B cell (primary cell): ENCODE data around the gene CDKN2AIPNL. TPM values are rescaled to one million over a fixed set of nuclear protein-coding genes. Genes with fewer than 3 reads are reported as not detected.

Experiments
- ATAC-seq: fragments of 200-7000 bp; cut with Tn5 transposase; one replicate; pipeline ENCODE4 v1.10.0; 2021; ENCODE audit warnings: low read depth, mild to moderate bottlenecking, moderate number of reproducible peaks, moderate library complexity
- CTCF ChIA-PET: fragments of 350-600 bp; sonication (Branson Sonifier 250); formaldehyde crosslinking; loops from one replicate; lab custom pipeline; 2021; ENCODE audit warnings: antibody characterized with exemption, inconsistent platforms; lab: Charles Lee
- POLR2A ChIA-PET: fragments of 350-600 bp; sonication (Branson Sonifier 250); formaldehyde crosslinking; loops from one replicate; lab custom pipeline; 2021; ENCODE audit warnings: antibody characterized with exemption; lab: Charles Lee
- DNase-seq: peaks from one replicate; pipeline ENCODE4 v3.0.0; 2013
- H2AFZ ChIP-seq: 2 replicates; pipeline ENCODE4 v1.6.1; 2012; ENCODE audit warnings: mild to moderate bottlenecking, low read depth, low read length; ENCODE audit not compliant: insufficient read depth, poor library complexity, severe bottlenecking
- H3K27ac ChIP-seq, 2 donors: 1 replicate in 1 of 2; 2 replicates in 1 of 2; pipeline ENCODE4 v1.5.1; 2012 to 2013; ENCODE audit warnings: low read length in 2 of 2, mild to moderate bottlenecking in 2 of 2, moderate library complexity in 1 of 2
- H3K27me3 ChIP-seq, 4 experiments: fragments of 200-600 bp in 1 of 4; sonication (generic) in 1 of 4; replicated peaks in 1 of 4; 1 replicate in 2 of 4; 2 replicates in 2 of 4; pipeline versions ENCODE4 v1.6.1 to v1.7.0; 2013 to 2016; ENCODE audit warnings: low read length in 3 of 4, mild to moderate bottlenecking in 2 of 4, mixed read lengths in 1 of 4, moderate library complexity in 1 of 4; ENCODE audit not compliant: insufficient read depth in 4 of 4, control insufficient read depth in 3 of 4; ENCODE audit errors: control extremely low read depth in 1 of 4
- H3K36me3 ChIP-seq, 2 experiments: replicated peaks in 1 of 2; 1 replicate in 1 of 2; 2 replicates in 1 of 2; pipeline versions ENCODE4 v1.6.1 to v1.7.1; 2013; ENCODE audit warnings: low read length in 1 of 2; ENCODE audit not compliant: insufficient read depth in 2 of 2, control insufficient read depth in 1 of 2; ENCODE audit errors: control extremely low read depth in 1 of 2, extremely low read depth in 1 of 2
- H3K4me1 ChIP-seq, 2 donors: fragments of 200-600 bp in 1 of 2; sonication (generic) in 1 of 2; 1 replicate in 1 of 2; 2 replicates in 1 of 2; pipeline versions ENCODE4 v1.5.1 to v1.6.1; 2013 to 2017; ENCODE audit warnings: low read length in 2 of 2; ENCODE audit not compliant: control insufficient read depth in 2 of 2, insufficient read depth in 2 of 2
- H3K4me2 ChIP-seq: replicated peaks from 2 replicates; pipeline ENCODE3; 2012; ENCODE audit warnings: mild to moderate bottlenecking, low read depth, low read length; ENCODE audit not compliant: poor library complexity, severe bottlenecking
- H3K4me3 ChIP-seq, 5 experiments: fragments of 200-600 bp in 1 of 5; sonication (generic) in 1 of 5; 1 replicate in 3 of 5; 2 replicates in 2 of 5; pipeline versions ENCODE4 v1.5.1 to v1.7.0; 2011 to 2016; ENCODE audit warnings: low read length in 4 of 5, mild to moderate bottlenecking in 4 of 5, low read depth in 2 of 5, control low read depth in 1 of 5, moderate library complexity in 1 of 5; ENCODE audit not compliant: insufficient read depth in 1 of 5; ENCODE audit errors: control extremely low read depth in 1 of 5, extremely low read depth in 1 of 5
- H3K79me2 ChIP-seq: fragments of 200-600 bp; sonication (generic); one replicate; pipeline ENCODE4 v1.6.0; 2016; ENCODE audit warnings: low read length; ENCODE audit not compliant: control insufficient read depth, insufficient read depth
- H3K9ac ChIP-seq: fragments of 200-600 bp; sonication (generic); 2 replicates; pipeline ENCODE4 v1.6.1; 2017; ENCODE audit warnings: mild to moderate bottlenecking, low read length, moderate library complexity
- H3K9me3 ChIP-seq, 3 donors: one replicate each; pipeline versions ENCODE4 v1.6.1 to v1.7.1; 2013; ENCODE audit warnings: low read length in 2 of 3; ENCODE audit not compliant: control insufficient read depth in 2 of 3, insufficient read depth in 1 of 3; ENCODE audit errors: control extremely low read depth in 1 of 3
- H4K20me1 ChIP-seq: 2 replicates; pipeline ENCODE4 v1.6.0; 2012; ENCODE audit warnings: mild to moderate bottlenecking, low read length; ENCODE audit not compliant: insufficient read depth, control insufficient read depth, poor library complexity, severe bottlenecking
- H3K27ac Mint-ChIP-seq: one replicate; pipeline ENCODE4 v1.8.0; 2021; ENCODE audit warnings: mixed read lengths
- H3K27me3 Mint-ChIP-seq: one replicate; pipeline ENCODE4 v1.8.0; 2021; ENCODE audit warnings: mixed read lengths
- H3K4me1 Mint-ChIP-seq: one replicate; pipeline ENCODE4 v1.8.0; 2021; ENCODE audit warnings: mixed read lengths
- H3K4me3 Mint-ChIP-seq: one replicate; pipeline ENCODE4 v1.8.0; 2021; ENCODE audit warnings: mixed read lengths
- H3K9me3 Mint-ChIP-seq: one replicate; pipeline ENCODE4 v1.8.0; 2022; ENCODE audit warnings: mixed read lengths; ENCODE audit not compliant: insufficient read depth
- CTCF ChIP-seq: fragments of 200-600 bp; IDR thresholded peaks from one replicate; pipeline ENCODE4 v1.8.0; 2022; ENCODE audit warnings: antibody characterized with exemption, mild to moderate bottlenecking
- EZH2 ChIP-seq: IDR thresholded peaks from 2 replicates; pipeline ENCODE4 v1.6.1; 2012; ENCODE audit warnings: borderline replicate concordance, low read depth, mild to moderate bottlenecking, moderate library complexity, low read length; ENCODE audit not compliant: insufficient read depth, poor library complexity, severe bottlenecking
- WGBS: methylation state at CpG from one replicate; pipeline ENCODE4 v1.1.5; 2013; ENCODE audit warnings: missing lambda C conversion rate; ENCODE audit not compliant: insufficient coverage; 5-methylcytosine and 5-hydroxymethylcytosine counted together
- intact Hi-C: fragments of 100-400 bp; cut with micrococcal nuclease; formaldehyde crosslinking; loops from one replicate; pipeline ENCODE4 v1.10.0; 2022
- polyA plus RNA-seq: library from polyadenylated mRNA; depleted of rRNA; stranded (reverse); fragments of >200 nt; gene quantifications from 2 replicates; pipeline ENCODE4 v1.2.3, GENCODE V29; 2012
- total RNA-seq, 2 donors: library from RNA; stranded (reverse); fragments of 120-200 nt in 1 of 2; gene quantifications; 1 replicate in 1 of 2; 2 replicates in 1 of 2; pipeline versions ENCODE4 v1.2.3 to v1.2.4, GENCODE V29; 2013 to 2022

Gene CDKN2AIPNL
- total and polyA plus RNA-seq, 2 donors (not counting 1 experiment from before 2014, with no cell fraction given): 11.2 to 17.2 TPM

- CTCF ChIA-PET: interaction anchor here (1.0 to 2.6 kb wide), 6 partner anchors 9 to 141 kb away, joined by 3 to 13 read pairs (median 6); partner anchors contain the start of gene CDKN2AIPNL
- ATAC-seq (no peak), DNase-seq (no peak)
- Mint-ChIP-seq H3K27ac (peak overlapping the region; percentile 70), H3K9me3 (no peaks in the 10 kb centered on the region), H3K27me3 (no peaks in the 10 kb centered on the region), H3K4me1 (peaks cover 35% of the 10 kb centered on the region), H3K4me3 (peak overlapping the region; percentile 53)
- Histone ChIP-seq H3K79me2 (no peaks in the 10 kb centered on the region), H3K9ac (peak overlapping the region; percentile 41), H3K4me2 (peak overlapping the region; percentile 72), H3K27me3 (peaks cover 0 to 3% (median 0%) of the 10 kb centered on the region in 4 experiments), H3K27ac (peak overlapping the region; percentile 28 to 43), H3K4me1 (peaks cover 12 to 17% of the 10 kb centered on the region in 2 donors), H3K36me3 (no peaks in the 10 kb centered on the region), H3K4me3 (no peak overlapping the region), H3K9me3 (peaks cover 0 to 3% (median 0%) of the 10 kb centered on the region in 3 donors), H2AFZ (peak overlapping the region; percentile 80), H4K20me1 (no peaks in the 10 kb centered on the region)
- TF ChIP-seq CTCF: no peak
- TF ChIP-seq EZH2: no peak
- 80% methylated on average over 1 of the region's 4 CpGs for WGBS
- POLR2A ChIA-PET: interaction anchor here (0.9 to 2.0 kb wide), 5 partner anchors 9 to 87 kb away, joined by 3 to 25 read pairs (median 6); partner anchors contain the start of gene CDKN2AIPNL
- intact Hi-C loops: loop anchor here (1.0 to 2.0 kb wide), 3 partner anchors 10 to 87 kb away; partner anchors contain the start of gene UBE2B
These were observed 25.7 kb upstream of the CDKN2AIPNL start for GRCh38 chr5:134437340-134437846.
